HL-60/S4 (cell line): ENCODE data around the gene SCAMP5.

ENCODE experiments used
- in situ Hi-C: fragments of 300-500 bp; cut with MboI; formaldehyde crosslinking; loops from 2 replicates; pipeline ENCODE4 v1.14.3; 2022; ENCODE audit warnings: low sequenced_read_pairs

Gene SCAMP5

GRCh38 chr15:75008629-75009326 lies 13.4 kb downstream of the SCAMP5 start:
- in situ Hi-C loops: loop anchor here (25.0 kb wide), 1 partner anchor 629 kb away; the partner anchor contains the start of genes IMP3, SNUPN and SNX33

- in situ Hi-C loops: loop anchor here (25.0 kb wide), 1 partner anchor 621 kb away; the partner anchor contains the start of genes IMP3, SNUPN and SNX33
These were observed 21.1 kb downstream of the SCAMP5 start for GRCh38 chr15:75016431-75016830.

- in situ Hi-C loops: loop anchor here (25.0 kb wide), 1 partner anchor 617 kb away; the partner anchor contains the start of genes IMP3, SNUPN and SNX33
These were observed 24.6 kb downstream of the SCAMP5 start for GRCh38 chr15:75019916-75020315.

GRCh38 chr15:75021341-75021740 lies 26.0 kb downstream of the SCAMP5 start:
- in situ Hi-C loops: loop anchor here (25.0 kb wide), 1 partner anchor 616 kb away; the partner anchor contains the start of genes IMP3, SNUPN and SNX33

- in situ Hi-C loops: loop anchor here (25.0 kb wide), 1 partner anchor 615 kb away; the partner anchor contains the start of genes IMP3, SNUPN and SNX33
These were observed 27.4 kb downstream of the SCAMP5 start for GRCh38 chr15:75022783-75023180.

GRCh38 chr15:75023181-75023871 lies 28.0 kb downstream of the SCAMP5 start, which contains the start of gene PPCDC:
TSS of gene PPCDC (plus strand) at chr15:75023590. CDS start at chr15:75028319, 4,729 bp downstream.
- in situ Hi-C loops: loop anchor here (25.0 kb wide), 1 partner anchor 614 kb away; the partner anchor contains the start of genes IMP3, SNUPN and SNX33

- in situ Hi-C loops: loop anchor here (25.0 kb wide), 1 partner anchor 613 kb away; the partner anchor contains the start of genes IMP3, SNUPN and SNX33
These were observed 28.7 kb downstream of the SCAMP5 start for GRCh38 chr15:75023872-75024636.

- in situ Hi-C loops: loop anchor here (5.0 kb wide), 1 partner anchor 182 kb away; no protein-coding TSS in a partner anchor
These were observed 29.7 kb downstream of the SCAMP5 start for GRCh38 chr15:75025107-75025506.

- in situ Hi-C loops: loop anchor here (5.0 kb wide), 1 partner anchor 182 kb away; no protein-coding TSS in a partner anchor
These were observed 30.3 kb downstream of the SCAMP5 start for GRCh38 chr15:75025548-75026260.

- in situ Hi-C loops: loop anchor here (5.0 kb wide), 1 partner anchor 180 kb away; no protein-coding TSS in a partner anchor
These were observed 32.2 kb downstream of the SCAMP5 start for GRCh38 chr15:75027551-75027950.

GRCh38 chr15:75028991-75029377 lies 33.6 kb downstream of the SCAMP5 start:
- in situ Hi-C loops: loop anchor here (5.0 kb wide), 1 partner anchor 178 kb away; no protein-coding TSS in a partner anchor

GRCh38 chr15:75029378-75030022 lies 34.1 kb downstream of the SCAMP5 start:
- in situ Hi-C loops: loop anchor here (5.0 kb wide), 1 partner anchor 178 kb away; no protein-coding TSS in a partner anchor

- in situ Hi-C loops: no loop called here
These were observed 34.7 kb downstream of the SCAMP5 start for GRCh38 chr15:75030023-75030413.

- in situ Hi-C loops: no loop called here
These were observed 35.1 kb downstream of the SCAMP5 start for GRCh38 chr15:75030424-75030823.

- in situ Hi-C loops: no loop called here
These were observed 36.5 kb downstream of the SCAMP5 start for GRCh38 chr15:75031848-75032247.

GRCh38 chr15:75032395-75032794 lies 37.0 kb downstream of the SCAMP5 start:
- in situ Hi-C loops: no loop called here

- in situ Hi-C loops: no loop called here
These were observed 38.4 kb downstream of the SCAMP5 start for GRCh38 chr15:75033809-75034208.

GRCh38 chr15:75034615-75035014 lies 39.3 kb downstream of the SCAMP5 start:
- in situ Hi-C loops: no loop called here

GRCh38 chr15:75036212-75036616 lies 40.9 kb downstream of the SCAMP5 start:
- in situ Hi-C loops: no loop called here
